ENCODE measurements around the gene PRAME. TPM values are rescaled to one million over a fixed set of nuclear protein-coding genes. Genes with fewer than 3 reads are reported as not detected.

The PRAME gene
- total RNA-seq, 2 experiments from 2014 or later, result not detected

- Mint-ChIP-seq H3K4me1 (ENCODE audit: low read depth) (peaks cover 4% of the 10 kb centered on the region), H3K4me3 (no peak overlapping the region), H3K9me3 (no peaks in the 10 kb centered on the region), H3K27ac (no peak overlapping the region), H3K36me3 (ENCODE audit: low read depth) (no peaks in the 10 kb centered on the region), H3K27me3 (no peaks in the 10 kb centered on the region)
- ChIA-PET CTCF (no interaction called here), POLR2A (no interaction called here)
- no peak for TF ChIP-seq CTCF (IDR thresholded peaks at IDR 0.05)
- intact Hi-C loops (cut with micrococcal nuclease), result no loop called here
- DNase-seq (no peak), ATAC-seq (no peak)
Observed at GRCh38 chr22:22556578-22556977, 2.5 kb downstream of the PRAME start.

- H3K36me3 Mint-ChIP-seq (ENCODE audit: low read depth), result no peaks in the 10 kb centered on the region
- no peak overlapping the region for H3K27ac Mint-ChIP-seq
- no peaks in the 10 kb centered on the region for H3K27me3 Mint-ChIP-seq
- DNase-seq (no peak), ATAC-seq (no peak)
- TF ChIP-seq CTCF (IDR thresholded peaks at IDR 0.05), result no peak
- H3K4me3 Mint-ChIP-seq, result no peak overlapping the region
- ChIA-PET POLR2A (no interaction called here), CTCF (no interaction called here)
- H3K9me3 Mint-ChIP-seq, result no peaks in the 10 kb centered on the region
- H3K4me1 Mint-ChIP-seq (ENCODE audit: low read depth), result peaks cover 4% of the 10 kb centered on the region
- intact Hi-C loops (cut with micrococcal nuclease), result no loop called here
Observed at GRCh38 chr22:22555596-22555995, 3.5 kb downstream of the PRAME start.

GRCh38 chr22:22554587-22555284 is 4.3 kb downstream of the PRAME start:
- Mint-ChIP-seq H3K9me3 (no peaks in the 10 kb centered on the region), H3K27me3 (no peaks in the 10 kb centered on the region), H3K36me3 (ENCODE audit: low read depth) (no peaks in the 10 kb centered on the region), H3K27ac (no peak overlapping the region), H3K4me3 (no peak overlapping the region), H3K4me1 (ENCODE audit: low read depth) (peaks cover 4% of the 10 kb centered on the region)
- ChIA-PET CTCF (interaction anchor here (0.8 to 1.1 kb wide), 3 partner anchors 11 to 62 kb away, joined by 3 to 4 read pairs (median 3); no protein-coding TSS in a partner anchor), POLR2A (no interaction called here)
- intact Hi-C loops (cut with micrococcal nuclease), result no loop called here
- no peak for ATAC-seq
- TF ChIP-seq CTCF (IDR thresholded peaks at IDR 0.05), result no peak
- DNase-seq, result no peak

- no peak for TF ChIP-seq CTCF (IDR thresholded peaks at IDR 0.05)
- Mint-ChIP-seq H3K4me1 (ENCODE audit: low read depth) (peaks cover 1% of the 10 kb centered on the region), H3K4me3 (no peak overlapping the region), H3K36me3 (ENCODE audit: low read depth) (no peaks in the 10 kb centered on the region), H3K27me3 (peaks cover 1% of the 10 kb centered on the region), H3K27ac (no peak overlapping the region), H3K9me3 (no peaks in the 10 kb centered on the region)
- ChIA-PET CTCF (interaction anchor here (0.8 to 1.1 kb wide), 3 partner anchors 10 to 62 kb away, joined by 3 to 4 read pairs (median 3); no protein-coding TSS in a partner anchor), POLR2A (no interaction called here)
- intact Hi-C loops (cut with micrococcal nuclease), result no loop called here
- DNase-seq, result no peak
- ATAC-seq, result no peak
Observed at GRCh38 chr22:22553735-22554586, 5.1 kb downstream of the PRAME start.

- Mint-ChIP-seq H3K36me3 (ENCODE audit: low read depth) (no peaks in the 10 kb centered on the region), H3K4me1 (ENCODE audit: low read depth) (no peaks in the 10 kb centered on the region), H3K27ac (no peak overlapping the region), H3K4me3 (no peak overlapping the region), H3K9me3 (no peaks in the 10 kb centered on the region), H3K27me3 (peaks cover 1% of the 10 kb centered on the region)
- ATAC-seq (no peak), DNase-seq (no peak)
- ChIA-PET POLR2A (no interaction called here), CTCF (no interaction called here)
- intact Hi-C loops (cut with micrococcal nuclease), result no loop called here
- TF ChIP-seq CTCF (IDR thresholded peaks at IDR 0.05), result no peak
Observed at GRCh38 chr22:22553141-22553540, 5.9 kb downstream of the PRAME start.

Measured in activated CD8-positive, alpha-beta T cell treated with anti-CD3 and anti-CD28 coated beads for 36 hours (primary cell).